Limb (tissue), 2 donors: ENCODE data around the gene ATXN7.

Source experiments
- DNase-seq, 2 donors: peaks; one replicate each; pipeline ENCODE4 v3.0.0-alpha.2; 2016; ENCODE audit errors: extremely low spot score in 2 of 2

Gene ATXN7

GRCh38 chr3:63864008-63864964, 619 bp downstream of the ATXN7 start:
- peak in 1 of 2 donors; percentile 74 for DNase-seq

GRCh38 chr3:63864965-63865327, 1.3 kb downstream of the ATXN7 start:
- DNase-seq, result no peak

DNA sequence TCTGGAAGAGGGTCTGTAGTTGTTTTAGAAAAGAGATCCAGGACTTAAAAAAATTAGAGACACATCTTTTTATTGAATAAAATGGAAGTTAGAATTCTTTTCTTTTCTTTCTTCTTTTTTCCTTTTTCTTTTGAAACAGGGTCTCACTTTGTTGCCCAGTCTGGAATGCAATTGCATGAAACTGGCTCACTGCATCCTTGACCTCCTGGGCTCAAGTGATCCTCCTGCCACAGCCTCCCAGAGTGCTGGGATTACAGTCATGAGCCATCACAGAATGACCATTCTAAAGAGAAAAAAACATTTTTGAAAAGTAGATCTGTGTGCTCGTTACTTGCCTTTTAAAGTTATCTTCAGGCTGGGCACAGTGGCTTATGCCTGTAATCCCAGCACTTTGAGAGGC, 3.6 kb downstream of the ATXN7 start:
- no peak for DNase-seq

DNA sequence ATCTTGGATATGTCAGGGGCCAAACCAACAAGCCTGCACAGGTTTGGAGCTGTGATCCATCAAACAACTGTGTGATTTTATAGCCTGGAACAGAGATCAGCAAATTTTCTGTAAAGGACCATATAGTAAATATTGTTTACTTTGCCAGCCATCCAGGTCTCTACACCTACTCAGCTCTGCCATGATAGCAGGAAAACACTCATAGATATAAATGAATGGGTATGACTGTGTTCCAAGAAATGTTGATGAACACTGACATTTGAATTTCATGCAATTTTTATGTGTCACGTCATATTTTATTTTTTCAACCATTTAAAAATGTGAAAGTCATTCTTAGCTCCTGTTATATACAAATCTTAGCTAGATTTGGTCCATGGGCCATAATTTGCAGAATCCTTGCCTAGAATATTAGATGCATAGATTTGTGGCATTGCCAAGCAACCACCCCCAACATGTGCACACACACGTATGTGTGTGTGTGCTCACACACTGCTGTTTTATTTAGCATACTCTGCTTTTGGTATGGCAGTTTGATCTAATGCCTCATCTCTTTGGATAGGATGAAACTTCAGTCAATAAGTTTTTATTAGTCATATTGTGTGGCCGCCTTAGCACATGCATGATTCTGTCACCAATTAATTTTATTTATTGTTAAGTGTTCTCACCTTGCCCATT, 6.4 kb downstream of the ATXN7 start:
- no peak for DNase-seq

DNA sequence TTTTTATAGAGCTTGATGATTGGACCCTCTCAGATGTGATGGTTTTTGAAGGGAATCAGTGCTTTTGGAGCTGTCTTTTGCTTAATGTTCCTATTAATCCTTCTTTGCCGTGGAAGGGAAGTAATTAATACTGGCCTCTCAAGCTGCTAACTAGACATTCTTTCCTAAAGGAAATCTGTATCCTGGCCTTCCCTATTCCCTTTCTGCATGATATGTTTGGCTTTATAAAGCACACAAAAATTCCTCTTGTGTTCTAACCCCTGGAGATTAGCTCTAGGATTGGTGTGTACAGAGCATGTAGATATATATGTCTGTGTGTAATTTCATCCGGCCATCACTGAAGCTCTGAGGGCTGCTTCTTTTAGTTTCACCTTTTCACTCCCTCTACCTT, 6.9 kb downstream of the ATXN7 start:
- DNase-seq, result no peak

DNA sequence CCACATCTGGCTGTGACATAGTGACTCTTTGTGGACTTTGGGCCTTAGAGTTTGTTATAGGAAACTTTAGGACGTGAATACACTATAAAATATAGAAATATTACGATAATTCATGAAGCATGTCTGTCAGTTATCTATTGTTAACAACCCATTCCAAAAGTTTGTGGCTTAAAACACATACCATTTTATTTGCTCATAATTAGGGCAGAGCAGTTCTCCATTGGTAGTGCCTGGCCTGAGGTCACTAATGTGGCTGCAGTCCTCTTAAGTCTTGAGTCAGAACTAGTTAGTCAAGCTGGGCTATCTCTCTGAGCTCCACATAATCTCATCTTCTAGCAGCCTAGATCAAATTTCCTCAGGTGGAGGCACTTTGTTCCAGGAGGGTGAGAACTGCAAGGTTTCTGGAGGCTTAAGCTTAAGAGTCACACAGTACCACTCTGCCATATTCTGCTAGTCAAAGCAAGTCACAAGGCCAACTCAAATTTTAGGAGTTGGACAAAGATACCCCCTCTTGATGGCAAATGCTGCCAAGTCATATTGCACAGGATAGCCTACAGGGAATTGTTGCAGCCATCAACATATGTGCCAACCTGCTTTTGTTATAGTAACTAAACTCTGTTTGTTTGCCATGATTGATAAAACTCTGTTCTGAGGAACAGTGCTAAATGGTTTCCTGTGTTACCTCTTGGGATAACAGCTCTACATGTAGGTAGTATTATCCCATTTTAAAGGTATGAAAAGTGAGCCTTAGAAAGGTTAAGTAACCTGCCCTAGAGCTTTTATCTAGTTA, 8.7 kb downstream of the ATXN7 start:
- DNase-seq, result no peak

GRCh38 chr3:63874769-63875168, 11.1 kb downstream of the ATXN7 start:
- no peak for DNase-seq

DNA sequence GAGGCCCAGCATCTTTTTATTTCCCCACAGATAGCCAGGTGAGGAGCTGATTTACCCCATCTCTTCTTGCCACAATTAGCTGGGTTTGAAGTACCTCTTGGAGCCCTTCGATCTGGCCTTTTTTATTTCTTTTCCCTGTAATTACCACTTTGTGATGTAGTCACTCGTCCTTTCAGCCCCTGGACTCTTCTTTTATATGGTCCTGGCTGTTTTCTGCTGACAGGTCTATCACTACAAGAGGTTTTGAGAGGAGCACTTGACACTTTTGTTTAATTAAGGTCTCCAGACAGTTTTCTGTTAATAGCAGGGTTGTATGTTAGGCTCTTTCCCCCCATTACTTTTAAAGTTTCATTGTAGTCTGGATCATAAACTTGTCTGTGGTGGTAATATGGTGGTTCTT, 11.8 kb downstream of the ATXN7 start:
- DNase-seq, result no peak

DNA sequence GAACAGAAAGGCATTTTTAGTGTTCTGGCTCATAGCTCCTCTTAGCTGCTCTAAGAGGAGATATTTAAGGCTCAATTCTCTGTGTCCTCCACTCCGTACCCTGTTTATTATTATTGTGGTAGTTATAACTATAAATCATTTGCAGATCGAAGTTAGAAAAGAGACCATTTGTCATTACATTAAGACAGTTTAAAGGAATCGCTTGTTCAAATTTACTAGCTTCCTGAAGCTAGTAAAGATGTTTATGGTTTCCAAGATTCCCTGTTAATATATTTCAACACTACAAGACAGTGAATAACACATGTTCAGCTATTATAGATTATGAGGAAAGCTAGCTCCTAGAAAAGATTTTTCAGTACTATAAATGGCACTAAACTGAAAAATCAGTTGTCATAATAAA, 12.6 kb downstream of the ATXN7 start:
- DNase-seq, result no peak

DNA sequence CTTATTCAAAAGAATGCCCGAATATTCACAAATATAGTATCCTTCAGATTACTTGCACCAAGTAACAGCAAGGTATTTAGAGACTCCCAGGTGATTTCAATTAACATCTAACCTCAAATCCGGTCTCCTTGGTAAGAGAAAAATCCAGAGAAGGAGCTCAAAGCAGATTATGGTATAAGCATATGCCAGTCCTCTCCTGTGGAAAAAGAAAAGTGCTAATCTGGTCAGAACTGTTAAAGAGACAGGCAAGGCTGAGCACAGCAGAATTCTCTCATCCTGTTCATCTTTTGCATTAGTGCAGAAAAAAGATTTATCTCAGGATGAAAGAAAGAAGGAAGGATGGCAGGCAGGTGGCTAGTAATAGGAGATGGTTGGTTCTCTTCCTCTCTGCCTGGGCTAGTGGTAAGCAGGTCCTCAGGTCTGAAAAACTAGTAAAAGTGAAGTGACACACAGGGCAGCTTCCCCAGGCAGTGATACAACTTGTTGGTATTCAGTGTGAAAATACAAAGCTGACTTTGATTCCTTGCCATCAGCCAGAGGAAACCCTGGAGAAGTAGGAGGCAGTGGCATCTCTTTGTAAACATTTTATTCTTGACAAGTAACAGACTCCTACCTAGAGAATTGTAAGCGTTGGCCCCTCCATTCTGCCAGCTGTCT, 14.2 kb downstream of the ATXN7 start:
- DNase-seq, result no peak

GRCh38 chr3:63878394-63879060, 14.9 kb downstream of the ATXN7 start:
- DNase-seq, result no peak

GRCh38 chr3:63880653-63881052, 17.0 kb downstream of the ATXN7 start:
- DNase-seq, result no peak

DNA sequence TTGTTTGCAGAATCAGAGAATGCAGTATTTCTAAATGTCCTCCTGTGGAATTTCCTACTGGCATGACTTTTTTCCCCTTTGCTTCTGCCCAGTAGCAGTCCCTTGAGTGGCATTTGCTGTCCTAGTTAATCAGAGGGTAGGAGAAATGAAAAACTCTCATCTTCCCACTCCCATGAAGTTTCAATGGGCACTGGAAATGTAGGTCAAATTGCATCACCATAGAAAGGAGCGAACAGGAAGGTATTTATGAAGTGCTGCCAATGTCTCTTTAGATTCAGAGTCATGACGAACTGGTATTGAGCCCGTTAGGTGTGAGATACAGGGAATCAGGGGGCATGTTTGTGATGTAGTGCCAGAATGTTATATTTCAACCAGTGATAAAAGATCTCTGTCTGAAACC, 23.2 kb downstream of the ATXN7 start:
- DNase-seq, result no peak

DNA sequence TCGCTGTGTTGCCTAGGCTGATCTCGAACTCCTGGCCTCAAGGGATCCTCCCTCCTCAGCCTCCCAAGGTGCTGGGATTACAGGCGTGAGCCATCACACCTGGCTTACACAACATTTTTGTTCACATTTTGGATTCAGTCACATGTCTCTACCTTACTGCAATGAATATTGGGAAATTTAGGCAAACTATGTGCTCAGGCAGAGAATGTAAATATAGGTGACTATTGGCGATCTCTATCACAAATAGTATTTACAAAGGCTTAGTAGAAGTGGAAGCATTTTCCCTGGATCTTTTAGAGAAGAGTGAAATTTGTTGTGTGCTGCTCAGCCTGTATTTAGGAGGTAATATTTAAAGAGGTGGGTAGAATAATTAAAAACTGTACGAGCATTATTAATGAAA, 27.9 kb downstream of the ATXN7 start:
- no peak for DNase-seq

DNA sequence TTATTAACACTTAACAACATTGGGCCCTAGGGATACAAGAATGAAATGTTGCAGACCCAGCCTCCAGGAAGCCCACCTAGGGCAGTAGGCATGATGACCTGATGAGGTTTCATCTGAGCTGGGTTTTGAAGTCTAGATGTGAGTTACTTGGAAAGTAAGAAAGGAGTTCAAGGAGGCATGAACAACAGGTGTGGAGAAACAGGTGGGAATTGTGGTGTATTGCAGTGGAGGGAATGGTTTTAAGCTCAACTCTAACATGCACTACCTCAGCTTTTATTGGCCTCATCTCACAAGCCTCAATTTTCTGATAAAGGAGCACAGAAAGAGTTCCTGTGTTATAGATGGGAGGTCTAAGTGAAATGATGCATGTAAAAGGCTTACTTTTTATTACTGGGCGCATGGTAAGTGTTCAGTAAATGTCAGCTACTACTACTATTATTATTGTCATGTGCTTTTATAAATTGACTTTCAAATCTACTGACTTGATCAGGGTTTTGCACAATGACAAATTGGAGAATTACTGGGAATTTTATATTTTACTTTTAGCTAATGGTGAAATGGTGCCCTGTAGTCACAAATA, 29.2 kb downstream of the ATXN7 start:
- DNase-seq, result no peak

- no peak for DNase-seq
Measured at GRCh38 chr3:63895422-63896189, 31.9 kb downstream of the ATXN7 start.

DNA sequence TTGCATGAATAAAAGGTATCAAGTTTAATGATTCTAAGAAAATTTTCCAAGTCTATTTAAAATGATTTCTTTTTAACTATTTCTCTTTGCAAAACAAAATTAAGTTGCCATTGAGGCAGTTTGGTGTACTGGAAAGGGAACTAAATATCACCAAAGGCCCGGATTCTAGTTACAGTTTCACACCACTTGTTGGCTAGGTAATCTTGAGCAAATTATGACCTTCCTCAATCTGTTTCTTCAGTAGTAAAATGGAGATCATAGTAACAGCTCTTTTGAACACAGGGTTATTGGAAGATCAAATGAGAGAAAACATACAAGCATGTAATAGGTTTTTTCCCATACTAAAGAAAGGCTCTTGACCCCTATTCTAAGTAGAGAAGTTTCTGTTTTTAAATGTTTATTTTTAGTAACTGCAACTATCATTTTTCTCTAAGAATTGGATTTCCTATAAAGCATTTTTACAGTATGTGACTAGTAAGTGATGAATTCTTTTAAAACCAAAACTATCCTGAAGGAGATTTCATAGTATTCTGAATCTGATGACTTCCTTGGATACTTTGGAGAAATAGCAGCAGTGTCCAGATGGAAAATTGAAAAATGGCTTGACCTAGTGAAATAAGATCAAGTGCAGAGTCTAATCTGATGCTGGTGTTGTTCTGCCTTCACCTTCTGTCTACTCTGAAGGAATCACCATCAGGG, 32.8 kb downstream of the ATXN7 start:
- no peak for DNase-seq

DNA sequence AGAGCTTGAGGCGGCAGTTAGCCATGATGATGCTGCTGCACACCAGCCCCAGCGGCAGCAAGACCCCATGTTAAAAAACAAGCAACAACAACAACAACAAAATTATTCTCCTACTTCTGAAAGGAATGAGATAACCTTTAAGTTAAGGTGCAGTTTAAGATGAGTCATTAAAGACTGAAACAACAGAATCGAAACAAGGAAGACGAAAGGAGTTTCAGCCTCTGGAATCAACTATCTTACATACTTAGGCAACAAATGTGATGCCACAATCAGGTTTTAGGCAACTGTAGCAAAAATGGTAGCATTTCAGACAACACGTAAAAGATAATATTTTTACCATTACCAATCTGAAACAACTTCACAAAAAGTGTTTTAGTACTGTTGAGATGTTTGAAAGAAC, 36.3 kb downstream of the ATXN7 start:
- DNase-seq, result no peak

DNA sequence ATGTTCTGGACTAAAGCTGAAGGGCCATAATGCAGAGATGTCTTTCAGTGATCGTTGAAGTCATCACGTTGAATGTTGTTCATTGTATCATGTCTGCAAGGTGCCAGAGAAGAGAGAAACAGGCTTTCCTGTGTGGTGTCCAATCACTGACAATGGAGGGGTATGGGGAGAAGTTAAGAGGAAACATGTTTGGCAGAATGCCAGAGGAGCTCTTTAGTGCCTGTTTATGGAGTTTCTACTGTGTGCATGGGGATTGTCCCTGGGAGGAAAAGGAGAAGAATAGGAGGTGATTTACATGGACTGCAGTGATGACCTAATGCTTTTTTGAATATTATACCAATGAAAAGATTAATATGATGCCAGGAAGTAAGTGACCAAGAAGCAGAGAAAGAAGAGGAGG, 36.8 kb downstream of the ATXN7 start:
- no peak for DNase-seq
